Measurements from ENCODE around the gene CAMKK1.
A peak's percentile ranks its signal among the peaks of the same experiment; 100 is the strongest.

The CAMKK1 gene

DNA sequence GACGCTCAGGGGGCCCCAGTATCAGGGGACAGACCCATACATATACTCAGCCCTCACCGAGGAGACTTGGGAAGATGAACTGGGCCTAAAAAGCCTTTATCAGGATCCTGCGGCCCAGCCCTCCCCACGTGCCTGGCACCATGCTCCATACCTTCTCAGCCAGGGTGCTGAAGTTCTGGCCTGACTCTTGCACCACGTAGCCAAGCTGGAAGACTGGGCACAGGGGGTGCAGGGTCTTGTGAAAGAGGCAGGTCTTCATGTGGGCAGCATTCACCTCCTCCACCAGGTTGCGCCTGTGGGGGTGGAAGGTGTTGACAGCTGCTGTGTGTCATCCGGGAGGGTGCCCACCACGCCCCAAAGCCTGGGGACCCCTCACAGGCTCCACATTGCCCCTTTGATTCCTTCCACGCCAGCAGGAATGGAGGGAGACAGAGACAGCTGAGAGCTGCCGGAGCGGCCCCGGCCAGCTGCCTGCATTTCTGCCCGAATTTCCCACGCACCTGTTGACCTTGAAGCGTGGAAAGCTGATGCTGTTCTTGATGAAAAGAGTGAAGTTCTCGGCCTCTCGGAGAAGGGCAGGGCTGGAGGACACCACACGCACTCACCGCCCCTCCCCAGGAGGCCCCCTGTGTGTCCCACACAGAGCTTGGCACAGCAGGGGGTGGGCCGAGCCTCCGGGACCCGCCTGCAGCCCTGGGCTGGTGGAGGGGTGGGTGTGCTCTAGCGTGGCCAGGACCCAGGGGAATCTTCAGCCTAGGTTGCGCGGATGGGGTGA, 10.4 kb upstream of the CAMKK1 start:
- Histone ChIP-seq H3K27ac (no peak overlapping the region), H3K4me3 (no peak overlapping the region)

DNA sequence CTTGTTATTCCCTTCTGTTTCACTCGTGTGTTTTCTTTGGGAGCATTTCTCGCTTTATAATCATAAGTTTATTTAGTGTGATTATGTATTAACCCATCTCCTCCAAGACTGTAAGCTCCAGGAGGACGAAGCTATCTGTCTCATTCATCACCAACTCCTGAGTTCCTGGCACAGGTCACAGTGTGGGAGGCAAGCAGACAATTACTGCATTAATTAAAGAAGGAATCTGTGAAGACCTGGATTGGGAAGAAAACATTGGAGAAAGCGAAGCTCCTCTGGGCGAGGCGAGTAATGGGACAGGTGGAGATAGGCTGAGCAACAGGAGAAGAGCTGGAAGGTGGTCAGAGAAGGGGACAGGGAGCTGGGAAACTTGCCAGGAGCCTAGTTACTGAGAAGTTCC, 7.8 kb upstream of the CAMKK1 start:
- Histone ChIP-seq H3K4me3 (no peak overlapping the region), H3K27ac (no peak overlapping the region)

DNA sequence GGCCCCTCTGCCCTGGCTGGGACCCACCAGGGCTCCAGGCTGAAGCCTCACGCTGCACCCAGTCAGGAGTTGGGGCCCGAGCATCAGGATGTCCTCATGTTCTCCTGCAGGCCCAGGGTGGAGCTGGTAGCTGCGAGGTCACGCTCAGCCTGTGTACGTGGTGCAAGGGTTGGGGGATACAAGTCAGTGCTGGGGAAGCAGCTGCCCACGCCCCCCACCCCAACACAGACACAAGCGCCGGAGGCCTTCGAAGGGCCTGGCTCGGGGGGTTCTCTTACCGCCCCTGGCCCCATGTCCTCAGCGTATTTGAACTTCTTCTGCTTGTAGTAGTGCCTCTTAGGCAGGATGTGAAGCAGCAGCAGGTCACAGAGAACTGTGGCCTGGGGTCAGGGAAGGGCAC, 4.9 kb upstream of the CAMKK1 start:
- Histone ChIP-seq H3K27ac (no peak overlapping the region), H3K4me3 (no peak overlapping the region)

DNA sequence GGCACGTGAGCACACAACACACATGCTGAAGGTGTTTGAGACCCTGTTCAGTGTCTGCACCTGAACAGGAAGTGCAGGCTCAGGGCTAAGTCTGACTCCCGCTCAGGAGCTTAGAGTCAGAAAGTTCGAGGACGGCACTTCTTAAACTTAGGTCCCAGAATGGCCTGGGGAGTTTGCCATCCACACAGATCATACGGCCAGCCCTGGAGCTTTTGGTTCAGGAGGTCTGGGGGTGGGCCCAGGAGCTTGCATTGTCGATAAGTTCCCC, 4.0 kb upstream of the CAMKK1 start:
- H3K27ac ChIP-seq = peak overlapping the region in 1 of 21 experiments; percentile 31

DNA sequence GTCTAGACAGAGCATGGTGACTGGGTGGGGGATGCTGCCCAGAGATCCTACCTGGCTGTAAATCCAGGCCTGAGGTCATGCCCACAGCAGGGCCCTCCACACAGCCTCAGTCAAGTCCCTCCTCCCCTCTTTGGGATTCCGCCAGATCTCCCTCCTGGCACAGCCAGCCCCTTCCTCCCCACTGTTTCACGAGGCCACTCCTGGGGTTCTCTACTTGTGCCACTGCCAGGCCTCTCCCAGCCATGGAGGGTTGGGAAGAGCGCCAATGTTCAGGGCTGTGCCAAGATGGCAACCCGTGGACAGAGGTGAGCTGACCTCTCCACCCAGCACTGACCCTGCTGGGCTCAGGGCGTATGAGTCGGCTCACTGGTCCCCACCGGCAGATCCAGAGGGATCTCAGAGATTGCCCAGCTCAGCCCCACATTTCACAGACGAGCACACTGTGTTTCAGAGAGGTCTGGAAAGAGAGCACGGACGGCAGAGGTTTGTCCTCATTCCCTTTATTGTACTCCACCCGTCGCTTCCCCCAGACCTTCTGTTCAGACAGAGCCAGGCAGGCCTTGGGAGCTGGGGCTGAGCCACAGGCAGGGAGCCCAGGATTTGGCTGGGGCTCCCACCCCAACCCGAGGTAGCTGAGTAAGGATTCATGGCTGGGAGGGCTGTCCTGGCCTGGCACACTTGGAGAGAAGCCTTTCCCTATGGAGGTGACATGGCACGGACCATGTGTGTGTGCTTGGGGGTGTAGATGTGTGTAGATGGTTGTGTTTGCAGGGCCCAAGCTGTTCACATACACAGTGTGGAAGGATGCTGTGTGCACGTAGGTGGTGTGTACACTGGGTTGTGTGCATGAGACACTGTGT, 3.5 kb upstream of the CAMKK1 start:
- Histone ChIP-seq H3K27ac (peak overlapping the region in 5 of 21 experiments; percentile 2 to 58 (median 30)), H3K4me3 (no peak overlapping the region)

More for the DNA sequence above, 4.0 kb upstream of the CAMKK1 start:
- H3K4me3 ChIP-seq = no peak overlapping the region

DNA sequence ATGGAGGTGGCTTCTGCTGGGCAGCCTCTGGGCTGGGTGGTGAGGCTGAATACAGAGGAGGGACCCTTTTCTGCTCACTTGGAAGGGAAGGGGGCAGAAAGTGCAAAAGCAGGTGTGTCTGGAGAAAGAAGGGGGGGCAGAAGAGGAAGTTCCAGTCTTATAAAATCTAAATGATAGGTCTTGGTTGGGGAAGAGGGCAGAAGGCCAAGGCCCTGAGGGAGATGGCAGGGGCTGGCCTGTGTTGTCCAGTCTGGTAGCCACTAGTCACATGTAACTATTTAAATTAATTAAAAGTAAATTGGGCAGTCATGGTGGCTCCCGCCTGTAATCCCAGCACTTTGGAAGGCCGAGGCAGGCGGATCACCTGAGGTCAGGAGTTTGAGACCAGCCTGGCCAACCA, 2.5 kb upstream of the CAMKK1 start:
- Histone ChIP-seq H3K4me3 (no peak overlapping the region), H3K27ac (peak overlapping the region in 12 of 21 experiments; percentile 1 to 90 (median 64))

DNA sequence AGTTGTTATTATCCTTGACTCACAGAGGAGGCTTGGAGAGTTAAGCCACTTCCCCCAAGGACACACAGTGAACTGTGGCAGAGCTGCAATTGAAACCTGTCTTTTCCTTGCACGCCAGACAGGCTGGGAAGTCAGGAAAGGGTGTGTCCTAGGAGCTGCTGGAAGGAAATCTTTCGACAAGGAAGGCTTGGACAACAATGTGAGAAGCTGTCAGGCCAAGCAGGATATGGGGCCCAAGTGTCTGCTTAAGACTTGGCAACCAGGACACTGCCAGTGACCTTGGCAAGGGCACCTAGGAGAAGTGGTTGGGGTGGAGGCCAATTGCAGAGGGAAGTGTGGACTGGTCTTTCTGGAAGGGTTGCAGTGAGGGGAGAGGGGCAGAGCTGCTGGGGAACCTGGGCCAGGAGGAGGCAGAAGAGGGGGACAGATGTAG, 2.1 kb upstream of the CAMKK1 start:
- Histone ChIP-seq H3K27ac (peak overlapping the region in 14 of 21 experiments; percentile 1 to 90 (median 66)), H3K4me3 (no peak overlapping the region)

DNA sequence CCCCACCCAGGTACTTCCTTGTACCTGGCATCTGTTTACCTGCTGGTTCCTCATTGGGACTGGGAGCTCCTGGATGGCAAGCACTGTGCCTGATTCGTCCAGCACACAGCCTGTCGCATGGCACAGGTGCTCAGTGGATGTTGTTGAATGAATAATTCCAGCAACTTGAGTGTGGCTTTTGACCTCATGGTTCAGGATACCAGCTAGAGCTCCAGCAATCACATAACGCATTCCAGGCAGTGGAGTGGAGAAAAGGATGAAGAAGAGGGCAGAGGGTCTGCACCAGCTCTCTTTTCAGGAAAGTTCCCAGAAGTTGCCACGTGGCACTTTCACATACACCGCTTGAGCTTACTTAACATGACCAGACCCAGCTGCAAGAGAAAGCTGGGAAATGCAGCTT, 1.3 kb upstream of the CAMKK1 start:
- Histone ChIP-seq H3K4me3 (no peak overlapping the region), H3K27ac (peak overlapping the region in 15 of 21 experiments; percentile 33 to 90 (median 76))

DNA sequence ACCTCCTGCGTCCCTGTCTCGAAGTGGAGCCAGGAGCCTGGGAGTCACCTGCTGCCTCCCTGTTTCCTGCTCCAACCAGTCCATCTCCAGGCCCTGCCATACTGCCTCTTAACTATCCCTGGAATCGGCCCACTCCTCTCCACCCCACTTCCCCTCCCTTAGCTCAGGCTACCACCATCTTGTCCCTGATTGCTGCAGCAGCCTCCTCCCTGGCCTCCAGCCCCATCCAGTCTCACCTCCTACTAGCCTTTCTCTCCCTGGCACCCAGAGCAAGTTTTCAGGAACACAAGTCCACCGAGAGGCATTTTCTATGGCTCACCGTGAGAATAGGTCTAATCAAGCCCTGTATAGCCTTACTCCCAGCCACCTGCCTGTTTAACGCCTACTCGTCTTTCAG, 865 bp upstream of the CAMKK1 start:
- Histone ChIP-seq H3K27ac (peak overlapping the region in 20 of 21 experiments; percentile 33 to 90 (median 74)), H3K4me3 (peak overlapping the region in 5 of 7 experiments; percentile 62 to 80 (median 69))

DNA sequence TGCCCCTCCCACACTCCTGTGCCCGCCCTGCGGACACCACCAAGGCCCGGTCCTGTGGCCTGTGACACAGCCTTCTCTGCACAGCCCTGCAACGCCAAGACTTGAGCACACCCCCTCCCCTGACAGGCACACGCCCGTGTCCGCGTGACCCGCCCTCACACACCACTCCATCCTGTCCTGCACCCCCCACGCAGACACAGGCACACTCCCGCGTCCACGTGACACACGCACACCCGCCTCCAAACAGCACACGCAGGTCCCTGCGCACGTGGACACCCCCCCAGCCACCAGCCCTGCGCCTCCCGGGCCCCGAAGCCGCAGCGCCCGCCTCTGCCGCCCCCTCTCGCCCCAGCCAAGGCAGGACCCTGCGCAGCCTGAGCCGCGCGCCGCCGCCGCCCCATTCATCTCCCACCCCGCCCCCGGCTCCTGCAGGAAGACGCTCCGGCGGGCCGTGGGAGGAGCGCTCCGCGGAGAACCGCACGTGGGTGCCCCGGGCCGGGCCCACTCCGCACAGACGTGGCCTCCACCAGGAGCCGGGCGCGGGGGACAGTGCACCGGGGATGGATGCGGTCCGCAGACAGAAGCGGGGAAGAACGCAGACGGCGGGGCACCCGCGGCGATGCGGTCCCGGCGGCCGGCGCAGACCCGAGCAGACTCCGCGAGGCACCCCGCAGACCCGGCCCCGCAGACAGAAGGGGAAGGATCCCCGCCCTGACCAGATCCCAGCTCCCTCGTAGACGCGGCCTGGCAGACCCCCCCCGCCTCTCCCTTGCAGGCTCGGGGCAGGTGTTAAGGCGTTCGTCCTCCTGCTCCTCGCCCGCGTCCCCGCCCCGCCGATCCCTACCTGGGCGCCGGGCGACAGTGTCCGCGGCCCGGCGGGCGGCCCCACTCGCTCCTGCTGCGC, 506 bp downstream of the CAMKK1 start:
- peak overlapping the region; percentile 42 to 80 (median 62) for H3K4me3 ChIP-seq
- peak overlapping the region in 19 of 21 experiments; percentile 31 to 82 (median 75) for H3K27ac ChIP-seq

DNA sequence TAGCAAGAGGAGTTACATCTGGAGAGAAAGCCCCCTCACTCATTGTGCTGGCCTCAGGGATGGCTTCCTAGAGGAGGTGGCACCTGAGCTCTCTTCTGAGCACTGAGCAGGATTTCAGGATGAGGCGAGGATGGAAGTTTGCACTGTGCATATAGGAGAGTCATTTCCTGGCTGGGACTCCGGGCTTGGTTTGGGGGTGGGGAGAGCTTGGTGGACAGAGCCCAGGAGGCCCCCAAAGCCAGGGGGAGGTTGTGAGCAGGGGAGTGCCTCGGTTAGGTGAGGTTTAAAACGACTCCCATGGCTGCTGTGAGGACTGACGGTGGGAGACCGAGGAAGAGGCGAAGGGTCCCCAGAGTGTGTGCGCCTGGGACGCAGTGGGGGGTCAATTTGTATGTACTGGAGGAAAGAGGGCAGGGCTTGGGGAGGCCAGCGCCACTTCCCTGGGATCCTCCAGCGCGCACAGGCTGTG, 1.2 kb downstream of the CAMKK1 start:
- H3K27ac ChIP-seq = peak overlapping the region in 10 of 21 experiments; percentile 63 to 83 (median 79)
- H3K4me3 ChIP-seq = peak overlapping the region; percentile 42 to 80 (median 62)

DNA sequence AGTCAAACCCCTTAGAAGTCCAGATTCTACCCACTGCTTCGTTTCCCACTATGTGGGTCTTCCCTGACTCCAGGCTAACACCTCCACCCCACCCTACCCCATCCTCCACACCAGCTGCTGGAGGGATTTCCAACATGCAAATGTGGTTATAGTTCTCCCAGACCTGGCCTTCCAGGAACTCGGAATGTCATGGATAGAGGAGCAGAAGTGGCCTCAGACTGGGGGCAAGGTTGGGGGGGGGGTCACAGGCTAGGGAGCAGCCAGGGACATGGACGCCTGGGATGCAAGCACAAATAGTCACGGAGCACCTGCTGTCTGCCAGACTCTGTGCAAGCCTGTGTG, 2.0 kb downstream of the CAMKK1 start:
- no peak overlapping the region for H3K4me3 ChIP-seq
- peak overlapping the region in 13 of 21 experiments; percentile 37 to 92 (median 75) for H3K27ac ChIP-seq

DNA sequence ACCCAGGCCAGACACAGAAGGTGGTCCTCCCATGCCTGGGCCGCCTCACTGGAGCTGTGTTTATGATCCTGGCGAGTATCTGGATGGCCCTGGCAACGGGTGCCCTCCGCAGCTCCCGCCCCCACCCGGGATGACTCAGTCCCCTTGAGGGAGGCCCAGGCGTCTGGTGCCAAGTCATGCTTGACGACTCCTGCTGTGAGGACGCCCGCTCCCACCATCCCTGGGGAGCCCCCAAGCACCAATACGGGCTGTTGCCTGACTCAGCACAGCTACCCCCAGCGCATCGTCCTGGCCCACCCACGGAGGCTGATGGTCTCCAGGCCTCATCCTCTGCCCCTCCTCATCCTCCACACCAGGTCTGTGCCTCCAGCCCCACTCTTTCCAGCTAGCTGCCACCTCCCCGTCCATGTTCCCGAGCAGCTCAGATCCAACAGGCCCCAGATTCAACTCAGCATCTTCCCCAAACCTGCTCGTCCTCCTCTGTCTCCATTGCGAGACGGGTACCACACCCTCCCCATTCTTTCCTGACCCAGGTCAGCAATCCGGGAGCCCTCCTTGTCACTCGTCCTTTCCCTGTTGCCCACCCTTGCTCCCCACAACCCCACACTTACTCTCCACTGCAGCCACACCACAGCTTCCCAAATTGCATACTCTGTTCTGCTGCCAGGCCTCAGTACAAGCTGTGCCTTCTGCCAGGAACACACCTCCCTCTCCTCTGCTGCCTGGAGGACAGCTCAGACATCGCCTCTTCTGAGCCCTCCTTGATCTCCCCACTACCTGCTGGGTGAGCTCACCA, 2.6 kb downstream of the CAMKK1 start:
- no peak overlapping the region for H3K4me3 ChIP-seq
- H3K27ac ChIP-seq = peak overlapping the region in 18 of 21 experiments; percentile 7 to 92 (median 72)

DNA sequence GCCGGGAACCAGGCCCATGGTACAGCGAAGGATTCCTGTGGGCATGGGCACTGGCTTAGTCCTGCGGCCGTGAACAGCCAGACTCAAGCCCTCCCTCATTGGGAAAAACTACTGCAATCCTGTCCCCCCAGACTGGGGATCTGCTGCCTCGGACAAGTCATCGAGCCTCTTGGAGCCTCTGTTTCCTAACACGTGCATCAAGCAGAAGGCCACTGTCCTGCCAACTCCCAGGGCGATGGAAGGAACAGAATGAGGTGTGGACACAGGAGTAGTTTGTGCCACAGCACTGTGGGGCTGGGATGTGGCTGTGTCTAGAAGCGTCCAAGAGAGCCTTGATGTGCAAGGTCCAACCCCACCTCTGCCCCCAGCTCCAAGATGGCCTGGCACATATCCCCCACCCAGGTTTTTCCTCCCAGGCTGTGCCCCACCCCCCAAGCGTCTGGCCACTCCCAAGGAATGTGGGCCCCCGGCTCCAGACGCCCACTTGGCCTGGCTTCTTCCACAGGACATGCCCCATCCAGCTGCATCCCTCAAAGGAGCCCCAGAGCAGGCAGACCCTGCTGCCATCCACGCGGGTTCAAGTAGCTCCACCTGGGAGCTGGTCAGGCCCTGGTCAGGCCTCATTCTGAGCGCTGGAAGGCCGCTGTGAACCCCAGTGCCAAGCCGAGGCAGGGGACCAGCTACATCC, 3.4 kb downstream of the CAMKK1 start:
- no peak overlapping the region for H3K4me3 ChIP-seq
- peak overlapping the region in 19 of 21 experiments; percentile 11 to 92 (median 74) for H3K27ac ChIP-seq

DNA sequence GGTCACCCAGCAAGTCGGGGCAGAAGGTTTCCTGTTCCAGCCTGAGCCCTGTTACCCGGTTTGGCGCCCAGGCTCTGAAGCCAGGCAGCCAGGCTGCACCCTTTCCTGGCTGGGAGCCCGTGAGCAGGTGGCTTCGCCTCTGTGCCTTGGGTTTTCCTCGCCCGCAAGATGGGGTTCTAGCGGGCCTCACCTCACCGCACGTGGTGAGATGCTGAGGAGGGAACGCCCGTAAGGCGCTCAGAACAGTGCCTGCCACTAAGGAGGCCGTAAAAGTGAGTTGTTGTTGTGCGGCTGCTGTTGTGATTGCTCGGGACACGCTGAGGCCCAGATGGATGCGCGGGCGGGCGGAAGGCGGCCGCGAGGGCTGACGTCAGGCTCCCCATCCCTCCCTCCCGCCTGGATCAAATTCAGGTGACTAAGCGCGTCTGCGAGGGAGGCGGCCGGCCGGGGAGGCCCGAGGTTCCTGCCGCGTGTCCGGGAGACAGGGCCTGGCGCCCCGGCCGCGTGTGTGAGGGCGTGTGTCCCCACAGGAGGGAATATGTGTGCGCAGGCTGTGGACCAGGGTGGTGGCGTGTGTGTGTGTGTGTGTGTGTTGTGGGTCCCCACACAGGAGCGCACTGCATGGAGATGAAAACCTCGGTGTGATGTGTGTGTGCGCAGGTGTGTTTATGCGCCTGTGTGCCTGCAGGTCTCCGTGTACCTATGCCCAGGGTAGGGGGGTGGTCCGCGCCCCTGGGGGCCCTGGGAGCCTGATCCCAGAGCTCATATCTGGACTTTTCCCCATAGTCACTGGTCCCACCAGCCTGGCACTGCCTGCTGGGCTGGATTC, 4.3 kb downstream of the CAMKK1 start:
- H3K4me3 ChIP-seq = no peak overlapping the region
- H3K27ac ChIP-seq = peak overlapping the region; percentile 11 to 92 (median 73)

DNA sequence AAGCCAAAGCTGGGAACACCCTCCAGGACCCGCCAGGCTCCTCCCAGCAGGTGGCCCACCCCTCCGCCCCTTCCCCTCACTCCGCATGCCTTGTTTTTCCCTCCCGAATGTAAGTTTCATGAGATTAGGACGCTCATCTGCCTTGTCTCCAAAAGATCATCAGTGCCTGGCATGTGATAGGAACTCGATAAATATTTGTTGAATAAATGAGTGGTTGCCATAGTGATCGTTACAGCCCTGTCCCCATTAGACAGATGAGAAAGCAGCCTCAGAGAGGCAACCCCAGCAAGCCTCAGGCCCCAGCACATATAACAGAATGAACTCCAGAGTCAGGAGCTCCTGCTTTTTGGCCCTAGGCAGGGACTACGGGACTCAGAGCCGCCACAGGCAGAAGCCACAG, 5.0 kb downstream of the CAMKK1 start:
- Histone ChIP-seq H3K4me3 (no peak overlapping the region), H3K27ac (peak overlapping the region in 19 of 21 experiments; percentile 37 to 92 (median 73))

DNA sequence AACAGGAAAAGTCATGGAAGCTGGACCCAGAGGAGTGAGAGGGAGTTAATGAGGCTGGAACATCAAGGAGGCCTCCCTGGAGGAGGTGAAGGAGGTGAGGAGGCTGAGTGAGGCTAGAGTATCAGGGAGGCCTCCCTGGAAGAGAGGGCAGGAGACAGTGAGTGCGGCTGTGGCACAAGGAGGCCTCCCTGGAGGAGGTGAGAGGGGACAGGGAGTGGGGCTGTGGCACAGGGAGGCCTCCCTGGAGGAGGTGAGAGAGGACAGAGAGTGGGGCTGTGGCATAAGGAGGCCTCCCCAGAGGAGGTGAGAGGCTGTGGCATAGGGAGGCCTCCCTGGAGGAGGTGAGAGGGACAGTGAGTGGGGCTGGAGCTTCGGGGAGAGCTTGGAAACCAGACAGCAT, 5.5 kb downstream of the CAMKK1 start:
- no peak overlapping the region for H3K4me3 ChIP-seq
- H3K27ac ChIP-seq = peak overlapping the region in 19 of 21 experiments; percentile 37 to 92 (median 73)

Measured in skin epidermis (tissue), 12 donors.